Fibroblast of villous mesenchyme (primary cell): ENCODE data around the gene ARPIN. TPM values are rescaled to one million over a fixed set of nuclear protein-coding genes. Genes with fewer than 3 reads are reported as not detected.

Experiments used
- DNase-seq: peaks from one replicate; pipeline ENCODE4 v3.0.0-alpha.2; 2010; ENCODE audit warnings: low read depth
- H3K4me3 ChIP-seq: 2 replicates; pipeline ENCODE4 v1.5.1; 2011; ENCODE audit warnings: low read depth, mild to moderate bottlenecking, low read length
- total RNA-seq: library from RNA; depleted of rRNA; stranded (reverse); fragments of >200 nt; gene quantifications from 2 replicates; pipeline ENCODE4 v1.2.3, GENCODE V29; 2012
- TF ChIP-seq, protein P1 (sequence below): IDR thresholded peaks from 2 replicates; pipeline ENCODE4 v1.5.1; 2012; ENCODE audit warnings: low read depth, mild to moderate bottlenecking, low read length; ENCODE audit not compliant: insufficient read depth

The ARPIN gene
- total RNA-seq, 1 donor: 10.8 TPM

DNA sequence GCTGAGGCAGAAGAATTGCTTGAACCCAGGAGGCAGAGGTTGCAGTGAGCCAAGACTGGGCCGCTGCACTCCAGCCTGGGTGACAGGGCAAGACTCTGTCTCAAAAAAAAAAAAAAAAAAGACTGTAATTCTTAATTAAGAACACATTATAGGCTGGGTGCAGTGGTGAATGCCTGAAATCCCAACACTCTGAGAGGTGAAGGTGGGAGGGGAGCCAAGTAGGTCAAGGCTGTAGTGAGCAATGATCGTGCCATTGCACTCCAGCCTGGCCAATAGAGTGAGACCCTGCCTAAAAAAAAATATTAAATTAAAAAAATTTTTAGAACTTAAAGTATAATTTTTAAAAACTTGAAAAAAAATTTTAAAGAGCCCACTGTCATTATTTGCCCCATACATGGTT, 13.4 kb upstream of the ARPIN start:
- TF ChIP-seq, protein P1, sequence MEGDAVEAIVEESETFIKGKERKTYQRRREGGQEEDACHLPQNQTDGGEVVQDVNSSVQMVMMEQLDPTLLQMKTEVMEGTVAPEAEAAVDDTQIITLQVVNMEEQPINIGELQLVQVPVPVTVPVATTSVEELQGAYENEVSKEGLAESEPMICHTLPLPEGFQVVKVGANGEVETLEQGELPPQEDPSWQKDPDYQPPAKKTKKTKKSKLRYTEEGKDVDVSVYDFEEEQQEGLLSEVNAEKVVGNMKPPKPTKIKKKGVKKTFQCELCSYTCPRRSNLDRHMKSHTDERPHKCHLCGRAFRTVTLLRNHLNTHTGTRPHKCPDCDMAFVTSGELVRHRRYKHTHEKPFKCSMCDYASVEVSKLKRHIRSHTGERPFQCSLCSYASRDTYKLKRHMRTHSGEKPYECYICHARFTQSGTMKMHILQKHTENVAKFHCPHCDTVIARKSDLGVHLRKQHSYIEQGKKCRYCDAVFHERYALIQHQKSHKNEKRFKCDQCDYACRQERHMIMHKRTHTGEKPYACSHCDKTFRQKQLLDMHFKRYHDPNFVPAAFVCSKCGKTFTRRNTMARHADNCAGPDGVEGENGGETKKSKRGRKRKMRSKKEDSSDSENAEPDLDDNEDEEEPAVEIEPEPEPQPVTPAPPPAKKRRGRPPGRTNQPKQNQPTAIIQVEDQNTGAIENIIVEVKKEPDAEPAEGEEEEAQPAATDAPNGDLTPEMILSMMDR: no peak
- DNase-seq: no peak

DNA sequence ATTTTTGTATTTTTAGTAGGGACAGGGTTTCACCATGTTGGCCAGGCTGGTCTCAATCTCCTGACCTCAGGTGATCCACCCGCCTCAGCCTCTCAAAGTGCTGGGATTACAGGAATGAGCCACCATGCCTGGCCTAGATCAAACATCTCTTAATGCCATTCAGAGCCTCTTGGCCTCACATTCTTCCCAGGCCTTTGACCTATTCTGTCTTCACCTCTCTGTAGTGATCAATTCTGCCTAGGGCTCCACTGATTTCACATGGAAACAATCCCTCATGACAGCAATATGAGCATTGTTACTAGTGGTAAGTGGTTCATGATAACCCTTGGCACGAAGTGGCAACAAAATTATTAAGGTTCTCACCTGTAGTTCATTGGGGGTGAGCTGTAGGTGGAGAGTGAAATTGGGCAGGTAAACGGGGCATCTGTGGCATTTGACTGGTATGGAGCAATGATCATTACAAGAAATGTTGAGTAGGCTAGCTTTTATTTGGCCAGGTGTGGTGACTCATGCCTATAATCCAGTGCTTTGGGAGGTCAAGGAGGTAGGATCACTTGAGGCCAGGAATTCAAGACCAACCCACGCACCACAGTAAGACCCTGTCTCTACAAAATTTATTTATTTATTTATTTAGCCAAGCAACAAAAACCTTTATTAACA, 4.8 kb upstream of the ARPIN start:
- TF ChIP-seq, protein P1: no peak
- no peak for DNase-seq

More for the DNA sequence above, 13.4 kb upstream of the ARPIN start:
- no peak overlapping the region for H3K4me3 ChIP-seq

DNA sequence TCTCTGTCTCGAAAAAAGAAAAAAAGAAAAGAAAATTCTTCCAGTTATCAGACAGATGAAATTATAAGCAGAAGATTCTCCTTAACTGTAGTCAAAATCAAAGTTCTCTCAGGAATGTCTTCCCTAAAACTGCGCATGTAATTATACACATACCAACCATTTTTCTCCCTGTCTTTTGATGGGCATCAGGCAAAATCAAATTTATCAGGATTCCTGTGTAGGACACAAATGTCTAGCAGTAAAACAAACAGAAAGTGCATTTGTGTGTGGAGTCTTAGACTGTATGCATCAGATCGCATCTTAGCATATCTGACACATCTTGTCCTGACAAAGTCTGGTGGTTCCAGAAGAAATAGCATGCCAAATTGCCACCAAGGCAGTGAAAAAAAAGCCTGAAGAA, 3.9 kb upstream of the ARPIN start:
- TF ChIP-seq, protein P1: no peak
- no peak overlapping the region for H3K4me3 ChIP-seq
- DNase-seq: no peak

More for the DNA sequence above, 4.8 kb upstream of the ARPIN start:
- H3K4me3 ChIP-seq: no peak overlapping the region

DNA sequence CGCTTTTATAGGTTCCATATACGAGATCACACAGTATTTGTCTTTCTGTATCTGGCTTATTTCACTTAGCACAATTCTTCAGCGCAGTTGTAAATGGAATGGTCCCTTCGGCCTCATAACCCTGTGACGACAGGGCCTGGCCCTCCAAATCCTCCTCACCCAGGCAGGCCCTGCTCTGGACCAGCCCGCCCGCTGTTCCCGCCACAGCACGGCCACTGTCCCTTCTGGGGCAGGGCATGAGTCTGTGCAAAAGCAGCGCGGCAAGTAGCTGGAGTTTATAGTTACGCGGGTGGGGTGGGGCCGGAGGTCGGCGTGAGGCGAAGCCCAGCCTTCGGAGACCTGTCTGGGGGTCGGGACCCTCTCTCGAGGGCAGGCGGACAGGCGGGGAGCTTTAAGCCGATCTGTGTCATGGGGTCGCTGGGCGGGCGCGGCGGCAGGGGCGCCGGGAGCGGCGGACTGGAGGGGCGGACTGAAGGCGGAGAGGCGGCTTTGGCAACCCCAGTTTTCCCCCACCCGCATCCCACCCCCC, 543 bp downstream of the ARPIN start:
- TF ChIP-seq, protein P1: no peak

DNA sequence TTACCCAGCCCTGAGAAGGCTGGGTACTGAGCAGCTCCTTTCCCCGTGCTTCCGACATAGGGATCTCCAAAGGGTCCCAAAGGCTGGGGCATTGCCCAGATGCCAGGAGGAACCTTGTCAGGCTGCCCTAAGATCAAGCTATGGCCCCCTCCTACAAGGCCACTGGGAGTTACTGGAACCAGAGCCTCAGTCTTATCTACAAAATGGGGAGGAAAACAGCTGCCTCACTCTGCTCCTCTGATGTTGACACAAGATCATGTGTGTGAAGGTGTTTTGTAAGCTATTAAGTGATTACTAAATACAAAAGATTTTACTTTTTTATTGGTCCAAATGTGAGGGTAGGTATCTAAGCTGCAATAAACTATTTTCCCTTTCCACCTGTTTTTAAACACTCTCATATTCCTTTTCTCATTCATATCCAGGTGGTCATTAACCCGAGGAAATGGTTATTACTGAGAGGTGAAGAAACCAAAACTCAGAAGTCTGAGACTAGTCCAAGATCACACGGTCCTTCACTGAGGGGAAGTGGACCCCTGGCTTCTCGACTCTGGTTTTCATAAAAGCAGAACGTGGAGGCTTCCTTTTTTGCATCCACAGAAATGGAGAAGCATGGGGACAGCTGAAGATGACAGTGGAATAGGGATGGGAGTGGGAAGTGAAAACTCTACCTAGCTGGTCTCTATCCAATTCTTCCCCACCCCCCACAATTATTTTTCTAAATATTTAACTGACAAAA, 1.7 kb downstream of the ARPIN start:
- H3K4me3 ChIP-seq: no peak overlapping the region
- TF ChIP-seq, protein P1: no peak
- no peak for DNase-seq

More for the DNA sequence above, 543 bp downstream of the ARPIN start:
- peak overlapping the region; percentile 78 for H3K4me3 ChIP-seq
- DNase-seq: peak; percentile 53

DNA sequence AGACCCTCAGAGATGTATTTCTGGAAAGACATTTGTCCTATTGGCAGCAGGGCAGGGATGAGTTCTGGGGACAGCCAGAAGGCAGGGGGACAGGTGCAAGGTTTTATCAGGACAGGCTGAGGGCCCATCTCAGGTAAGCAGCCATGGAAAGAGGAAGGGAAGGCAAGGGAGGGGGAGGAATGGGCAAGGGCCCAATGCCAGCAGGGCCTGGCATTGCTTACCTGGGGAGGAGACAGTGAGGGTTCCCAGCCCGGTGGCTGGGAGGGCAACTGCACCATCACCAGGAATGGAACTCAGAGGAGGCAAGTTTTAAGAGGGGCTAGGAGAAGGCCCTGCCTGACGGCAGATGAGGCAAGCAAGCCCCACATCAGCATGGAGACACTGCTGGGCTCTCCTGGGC, 3.1 kb downstream of the ARPIN start:
- DNase-seq: no peak
- TF ChIP-seq, protein P1: no peak
- no peak overlapping the region for H3K4me3 ChIP-seq
